ENCODE data around the gene SLIT3.

Gene SLIT3

GRCh38 chr5:168724227-168724626 lies 576.7 kb downstream of the SLIT3 start:
- TF ChIP-seq POLR2A (IDR thresholded peaks at IDR 0.05; ENCODE audit: extremely low read depth, insufficient read length), result no peak
- no peak for TF ChIP-seq CTCF (IDR thresholded peaks at IDR 0.05; ENCODE audit: low read depth, low read length)
- TF ChIP-seq MAX (IDR thresholded peaks at IDR 0.05; ENCODE audit: low read depth, low read length), result no peak
- TF ChIP-seq MYC (IDR thresholded peaks at IDR 0.05; ENCODE audit: low read depth, low read length), result no peak
- no peak for DNase-seq (ENCODE audit: low read depth)
- no peak overlapping the region for H3K4me3 ChIP-seq (ENCODE audit: low read depth, low read length)

GRCh38 chr5:168723037-168723436 lies 577.9 kb downstream of the SLIT3 start:
- no peak overlapping the region for H3K4me3 ChIP-seq (ENCODE audit: low read depth, low read length)
- DNase-seq (ENCODE audit: low read depth), result no peak
- no peak for TF ChIP-seq MAX (IDR thresholded peaks at IDR 0.05; ENCODE audit: low read depth, low read length)
- TF ChIP-seq POLR2A (IDR thresholded peaks at IDR 0.05; ENCODE audit: extremely low read depth, insufficient read length), result no peak
- no peak for TF ChIP-seq MYC (IDR thresholded peaks at IDR 0.05; ENCODE audit: low read depth, low read length)
- TF ChIP-seq CTCF (IDR thresholded peaks at IDR 0.05; ENCODE audit: low read depth, low read length), result no peak

GRCh38 chr5:168721966-168722365 lies 579.0 kb downstream of the SLIT3 start:
- no peak for TF ChIP-seq MAX (IDR thresholded peaks at IDR 0.05; ENCODE audit: low read depth, low read length)
- TF ChIP-seq MYC (IDR thresholded peaks at IDR 0.05; ENCODE audit: low read depth, low read length), result no peak
- TF ChIP-seq CTCF (IDR thresholded peaks at IDR 0.05; ENCODE audit: low read depth, low read length), result no peak
- TF ChIP-seq POLR2A (IDR thresholded peaks at IDR 0.05; ENCODE audit: extremely low read depth, insufficient read length), result no peak

GRCh38 chr5:168721002-168721753 lies 579.8 kb downstream of the SLIT3 start:
- TF ChIP-seq MAX (IDR thresholded peaks at IDR 0.05; ENCODE audit: low read depth, low read length), result no peak
- TF ChIP-seq CTCF (IDR thresholded peaks at IDR 0.05; ENCODE audit: low read depth, low read length), result no peak
- TF ChIP-seq MYC (IDR thresholded peaks at IDR 0.05; ENCODE audit: low read depth, low read length), result no peak
- TF ChIP-seq POLR2A (IDR thresholded peaks at IDR 0.05; ENCODE audit: extremely low read depth, insufficient read length), result no peak
- H3K4me3 ChIP-seq (ENCODE audit: low read depth, low read length), result no peak overlapping the region
- DNase-seq (ENCODE audit: low read depth), result no peak

More at GRCh38 chr5:168721966-168722365, 579.0 kb downstream of the SLIT3 start:
- no peak for DNase-seq (ENCODE audit: low read depth)
- no peak overlapping the region for H3K4me3 ChIP-seq (ENCODE audit: low read depth, low read length)

- TF ChIP-seq MAX (IDR thresholded peaks at IDR 0.05; ENCODE audit: low read depth, low read length), result no peak
- TF ChIP-seq MYC (IDR thresholded peaks at IDR 0.05; ENCODE audit: low read depth, low read length), result no peak
- no peak for TF ChIP-seq CTCF (IDR thresholded peaks at IDR 0.05; ENCODE audit: low read depth, low read length)
- no peak for TF ChIP-seq POLR2A (IDR thresholded peaks at IDR 0.05; ENCODE audit: extremely low read depth, insufficient read length)
- H3K4me3 ChIP-seq (ENCODE audit: low read depth, low read length), result no peak overlapping the region
- DNase-seq (ENCODE audit: low read depth), result no peak
Measured at GRCh38 chr5:168720575-168720974, 580.4 kb downstream of the SLIT3 start.

Measured in NB4 (cell line).